Thyroid gland (tissue), 4 donors: ENCODE data around the gene ABCD1.

Experiments
- CTCF ChIP-seq, 6 experiments: fragments of 200-600 bp in 3 of 6; fragments of 450-650 bp in 3 of 6; sonication (generic) in 3 of 6; IDR thresholded peaks; one replicate each; pipeline ENCODE4 v1.5.1; 2016 to 2019; ENCODE audit warnings: antibody characterized with exemption in 6 of 6, mild to moderate bottlenecking in 2 of 6, inconsistent platforms in 1 of 6, moderate library complexity in 1 of 6
- POLR2A ChIP-seq, 2 donors: fragments of 450-650 bp; IDR thresholded peaks; one replicate each; pipeline ENCODE4 v1.6.1; 2017; ENCODE audit warnings: antibody characterized with exemption in 2 of 2, mild to moderate bottlenecking in 2 of 2, moderate library complexity in 1 of 2

- TF ChIP-seq CTCF (IDR thresholded peaks at IDR 0.05): no peak
- TF ChIP-seq POLR2A (IDR thresholded peaks at IDR 0.05): no peak
Measured at GRCh38 chrX:153775293-153776119, 50.9 kb downstream of the ABCD1 start.
